NCI-H2029 treated with DMSO at 0.1 percent for 48 hours (cell line): ENCODE measurements around the gene ZNG1C.
"Not testable (repeated sequence)": the region's sequence is repeated elsewhere in the genome, so short reads cannot be mapped to it uniquely, and the experiment has no call there.

Experiments
- DNase-seq: peaks from one replicate; lab custom pipeline; 2025; lab: John Stamatoyannopoulos, UW

The ZNG1C gene

DNA sequence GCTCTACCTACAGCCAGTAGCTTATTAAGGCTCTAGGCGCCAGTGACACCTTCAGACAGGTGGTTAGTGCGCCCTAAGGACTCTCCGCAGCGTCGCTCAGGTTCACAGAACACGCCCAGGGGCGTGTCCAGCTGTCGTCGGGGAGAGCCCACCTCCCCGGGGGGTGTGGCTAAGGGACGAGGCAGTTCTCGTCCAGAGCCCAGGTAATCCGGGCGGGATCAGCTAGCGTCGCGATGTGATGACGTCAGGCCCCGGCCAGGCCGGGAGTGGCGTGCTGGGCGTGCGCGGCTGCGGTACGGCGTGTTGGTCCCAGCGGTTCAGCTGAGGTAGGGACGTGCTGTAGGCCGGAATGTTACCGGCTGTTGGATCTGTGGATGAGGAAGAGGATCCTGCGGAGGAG is at the start of gene ZNG1C:
Gene ZNG1C (plus strand): TSS at position 301 of the 400 bp plus-strand sequence. CDS start 49 bp downstream, at position 350.
- DNase-seq = not testable (repeated sequence)

DNA sequence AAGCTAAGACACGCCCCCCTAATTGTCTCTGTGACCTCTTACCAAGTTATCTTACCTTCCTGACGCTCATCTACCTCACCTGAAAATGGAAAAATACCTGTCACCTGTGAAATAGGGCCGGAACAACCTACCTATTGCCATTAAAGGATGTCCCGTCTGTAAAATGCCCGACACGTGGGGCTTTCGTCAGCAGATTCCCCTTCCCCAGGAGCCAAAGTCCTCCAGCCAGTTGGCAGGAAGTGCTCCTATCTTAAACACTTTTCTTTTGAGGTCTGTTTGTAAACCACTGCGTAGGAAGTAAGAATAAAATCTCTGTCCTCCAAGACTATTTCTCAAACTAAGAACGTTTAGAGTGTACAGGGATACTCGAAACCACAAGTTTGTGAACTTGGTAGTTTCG is 654 bp downstream of the ZNG1C start:
- DNase-seq = not testable (repeated sequence)

DNA sequence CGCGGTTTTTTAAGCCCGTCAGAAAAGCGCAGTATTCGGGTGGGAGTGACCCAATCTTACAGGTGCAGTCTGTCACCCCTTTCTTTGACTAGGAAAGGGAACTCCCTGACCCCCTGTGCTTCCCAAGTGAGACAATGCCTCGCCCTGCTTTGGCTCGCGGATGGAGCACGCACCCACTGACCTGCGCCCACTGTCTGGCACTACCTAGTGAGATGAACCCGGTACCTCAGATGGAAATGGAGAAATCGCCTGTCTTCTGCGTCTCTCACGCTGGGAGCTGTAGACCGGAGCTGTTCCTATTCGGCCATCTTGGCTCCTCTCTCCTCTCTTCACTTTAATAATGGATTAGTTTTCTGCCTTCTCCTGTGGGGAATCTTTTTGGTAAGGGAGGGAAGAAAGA is 39.3 kb downstream of the ZNG1C start:
- not testable (repeated sequence) for DNase-seq

GRCh38 chr9:68302567-68302966 is 60.8 kb downstream of the ZNG1C start, which contains the start of gene FOXD4L3:
FOXD4L3 (plus strand) TSS chr9:68302867; CDS start chr9:68302952, 85 bp downstream.
- not testable (repeated sequence) for DNase-seq

DNA sequence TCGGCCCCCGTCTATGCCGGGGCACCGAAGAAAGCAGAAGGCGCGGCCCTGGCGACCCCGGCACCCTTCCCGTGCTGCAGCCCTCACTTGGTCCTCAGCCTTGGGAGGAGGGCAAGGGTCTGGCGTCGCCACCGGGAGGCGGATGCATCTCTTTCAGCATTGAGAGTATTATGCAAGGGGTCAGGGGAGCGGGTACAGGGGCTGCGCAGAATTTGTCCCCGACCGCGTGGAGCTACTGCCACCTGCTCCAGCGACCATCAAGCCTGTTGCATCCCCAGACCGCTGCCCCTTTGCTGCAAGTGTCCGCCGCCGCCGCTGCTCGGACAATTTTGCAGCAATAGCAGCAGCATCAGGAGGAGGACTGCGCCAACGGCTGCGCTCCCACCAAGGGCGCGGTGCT is 62.0 kb downstream of the ZNG1C start:
- not testable (repeated sequence) for DNase-seq

DNA sequence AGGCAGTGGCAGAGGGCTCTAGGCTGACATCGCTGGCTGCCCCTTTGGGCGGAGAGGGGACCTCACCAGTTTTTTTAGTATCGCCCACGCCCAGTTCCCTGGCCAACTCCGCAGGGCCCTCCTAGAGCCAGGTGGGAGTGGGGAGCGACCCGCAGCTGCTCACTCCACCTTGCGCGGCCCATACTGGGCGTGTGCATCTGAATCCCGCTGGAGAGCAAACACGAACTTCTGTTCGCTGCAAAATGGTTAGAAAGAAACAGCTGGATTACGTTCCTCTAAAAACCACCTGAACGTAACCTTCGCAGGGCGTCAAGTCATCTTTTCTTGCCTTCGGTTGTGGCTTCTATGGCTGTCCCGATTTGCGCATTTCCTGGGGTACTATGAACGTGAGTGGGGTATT is 62.4 kb downstream of the ZNG1C start:
- not testable (repeated sequence) for DNase-seq

DNA sequence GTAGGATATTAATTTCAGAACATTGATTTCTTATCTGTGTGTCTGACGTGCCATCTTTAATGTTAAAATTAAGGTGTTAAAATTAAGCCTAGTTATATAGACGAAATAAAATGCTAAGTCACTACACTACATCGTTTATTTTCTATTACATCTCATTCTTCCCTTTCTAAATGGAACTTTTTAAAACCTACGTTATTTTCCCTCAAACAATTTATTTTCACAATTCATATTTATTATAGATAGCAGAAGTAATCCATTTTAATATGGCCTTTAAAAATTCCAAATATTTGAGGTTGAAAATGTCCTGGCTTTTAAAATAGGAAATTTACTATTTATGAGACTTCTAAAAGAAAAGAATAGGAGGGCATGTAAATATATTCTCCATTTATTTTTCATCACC is 63.0 kb downstream of the ZNG1C start:
- DNase-seq = not testable (repeated sequence)

GRCh38 chr9:68305680-68306285 is 64.0 kb downstream of the ZNG1C start:
- DNase-seq = not testable (repeated sequence)

GRCh38 chr9:68306391-68306964 is 64.7 kb downstream of the ZNG1C start:
- not testable (repeated sequence) for DNase-seq

- DNase-seq = not testable (repeated sequence)
These were observed 65.3 kb downstream of the ZNG1C start for GRCh38 chr9:68307127-68307526.

- DNase-seq = not testable (repeated sequence)
These were observed 65.9 kb downstream of the ZNG1C start for GRCh38 chr9:68307654-68308053.

DNA sequence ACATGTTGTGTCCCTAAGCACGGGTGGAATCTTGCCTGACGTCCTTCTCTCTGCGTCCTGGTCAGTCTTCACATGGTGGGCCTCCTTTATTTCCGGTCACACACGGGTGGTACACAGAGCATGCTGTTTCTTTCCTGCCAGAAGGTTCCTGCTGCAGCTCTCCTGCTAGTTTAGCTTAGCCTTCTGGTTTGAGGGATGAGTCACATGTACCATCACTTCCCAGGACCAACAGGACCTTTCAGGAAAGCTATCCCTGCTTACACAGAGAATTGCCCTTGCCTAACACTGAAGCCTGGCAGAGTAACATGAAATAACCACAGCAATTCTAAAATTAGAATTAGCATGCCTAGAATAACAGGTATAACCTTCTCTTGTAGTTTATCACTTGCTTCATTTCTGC is 69.4 kb downstream of the ZNG1C start:
- not testable (repeated sequence) for DNase-seq

- not testable (repeated sequence) for DNase-seq
These were observed 76.4 kb downstream of the ZNG1C start for GRCh38 chr9:68318209-68318608.

GRCh38 chr9:68323749-68324148 is 82.0 kb downstream of the ZNG1C start:
- DNase-seq = not testable (repeated sequence)

DNA sequence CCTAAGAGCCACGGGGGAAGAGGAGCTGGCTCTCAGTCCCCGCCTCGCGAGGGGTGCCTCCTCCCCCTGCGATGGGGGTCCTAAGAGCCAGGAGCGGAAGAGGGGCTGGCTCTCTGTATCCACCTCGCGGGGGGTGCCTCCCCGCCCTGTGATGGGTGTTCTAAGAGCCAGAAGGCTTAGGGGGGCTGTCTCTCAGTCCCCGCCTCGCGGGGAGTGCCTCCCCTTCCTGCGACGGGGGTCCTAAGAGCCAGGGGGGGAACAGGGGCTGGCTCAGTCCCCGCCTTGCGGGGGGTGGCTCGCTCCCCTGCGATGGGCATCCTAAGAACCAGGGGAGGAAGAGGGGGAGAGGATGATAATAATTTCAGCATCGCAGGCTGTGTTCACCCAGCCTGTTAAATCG is 82.7 kb downstream of the ZNG1C start:
- DNase-seq = not testable (repeated sequence)

DNA sequence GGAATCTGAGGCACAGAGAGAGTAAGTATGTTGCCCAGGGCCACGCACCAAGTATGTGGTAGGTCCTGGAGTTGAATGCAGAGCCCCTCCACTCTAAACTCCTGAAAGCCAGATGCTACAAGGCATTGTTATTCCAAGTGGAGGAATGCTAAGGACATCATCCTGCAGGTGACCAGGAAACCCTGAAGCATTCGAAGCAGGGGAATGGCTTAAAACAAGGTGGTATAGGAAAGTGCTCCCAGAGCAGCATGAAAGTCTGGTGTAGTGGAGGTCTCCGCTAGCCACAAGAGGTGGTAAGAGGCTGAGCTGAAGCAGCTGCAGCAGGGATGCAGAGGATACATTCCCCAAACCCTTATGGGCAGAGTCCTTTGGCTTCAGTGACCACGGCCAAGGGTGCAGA is 87.3 kb downstream of the ZNG1C start:
- DNase-seq = not testable (repeated sequence)

- not testable (repeated sequence) for DNase-seq
These were observed 88.9 kb downstream of the ZNG1C start for GRCh38 chr9:68330531-68331173.

DNA sequence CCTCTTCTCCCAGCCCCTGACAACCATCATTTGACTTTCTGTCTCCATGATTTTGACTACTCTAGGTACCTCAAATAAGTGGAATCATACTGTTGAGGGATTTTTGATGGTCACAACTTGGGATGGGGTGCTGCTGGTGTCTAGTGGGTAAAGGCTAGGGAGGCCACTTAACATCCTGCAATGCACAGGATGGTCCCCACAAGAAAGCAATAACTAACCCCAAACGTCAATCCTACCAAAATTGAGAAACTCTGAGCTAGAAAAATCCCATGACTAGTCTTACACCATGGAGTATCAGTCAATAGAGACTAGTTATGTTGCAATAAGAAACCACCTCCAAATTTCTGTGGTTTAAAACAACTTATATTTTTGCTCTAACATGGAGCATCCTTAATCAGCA is 90.3 kb downstream of the ZNG1C start:
- not testable (repeated sequence) for DNase-seq

DNA sequence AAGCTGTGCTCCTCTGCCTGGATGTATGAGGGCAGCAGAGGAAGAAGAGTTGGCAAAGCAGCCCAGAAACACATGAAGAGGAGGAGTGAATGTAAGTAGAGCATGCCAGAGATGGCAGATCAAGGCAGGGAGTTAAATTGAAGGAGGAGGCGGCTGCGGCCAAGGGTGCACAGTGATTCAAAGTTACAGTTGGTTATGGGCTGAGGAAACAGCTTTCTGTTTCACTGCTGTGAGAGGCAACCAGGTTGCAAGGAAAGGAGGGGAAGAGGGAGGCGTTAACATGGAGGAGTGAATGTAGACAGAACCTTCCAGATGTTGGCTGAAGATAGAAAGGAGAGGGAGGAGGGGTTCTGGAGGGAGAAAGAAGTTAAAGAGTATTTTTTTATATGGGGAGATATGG is 94.2 kb downstream of the ZNG1C start:
- not testable (repeated sequence) for DNase-seq

DNA sequence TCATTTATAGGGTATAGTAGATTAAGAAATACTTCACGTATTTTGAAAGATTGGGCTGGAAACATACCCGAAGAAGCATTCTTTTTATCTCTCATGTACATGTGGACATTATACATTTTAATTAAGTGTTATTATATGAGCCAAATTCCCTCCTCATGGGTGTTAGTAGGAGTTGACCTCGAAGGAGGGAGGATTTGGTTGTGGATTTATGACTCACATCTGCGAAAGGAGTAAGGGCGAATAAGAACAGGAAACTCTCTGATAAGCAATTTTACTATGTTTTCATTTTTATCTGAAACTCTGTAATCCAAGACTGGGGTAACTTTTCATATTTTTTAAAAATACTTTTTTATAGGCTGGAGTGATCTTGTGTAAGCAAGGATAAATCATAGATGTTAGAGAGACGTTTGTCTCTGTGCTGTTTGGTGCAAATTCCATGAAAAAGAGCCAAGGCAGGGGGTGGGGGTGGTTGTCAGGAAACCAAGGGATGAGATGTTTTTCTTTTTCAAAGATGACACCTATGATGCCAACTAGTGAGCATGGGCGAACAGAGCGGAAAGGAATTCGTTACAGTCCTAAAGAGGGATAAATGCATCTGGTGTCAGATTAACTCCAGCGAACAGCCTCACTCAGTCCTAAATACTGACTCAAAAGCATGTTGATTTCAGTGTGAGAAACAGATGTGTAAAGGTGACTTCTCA is 95.0 kb downstream of the ZNG1C start:
- DNase-seq = not testable (repeated sequence)

GRCh38 chr9:68338000-68338399 is 96.2 kb downstream of the ZNG1C start:
- DNase-seq = not testable (repeated sequence)

GRCh38 chr9:68342265-68343025 is 100.7 kb downstream of the ZNG1C start:
- not testable (repeated sequence) for DNase-seq
